Stomach (tissue), 4 donors: ENCODE data around the gene CXCL8.

Source experiments
- CTCF ChIP-seq, 7 experiments: fragments of 450-650 bp in 4 of 7; fragments of 200-600 bp in 3 of 7; sonication (generic) in 3 of 7; IDR thresholded peaks; one replicate each; pipeline ENCODE4 v1.5.1; 2016 to 2019; ENCODE audit warnings: antibody characterized with exemption in 7 of 7, control low read depth in 2 of 7, mild to moderate bottlenecking in 1 of 7
- EP300 ChIP-seq: sonication (generic); formaldehyde crosslinking; IDR thresholded peaks from one replicate; pipeline ENCODE4 v1.6.1; 2017; ENCODE audit warnings: antibody characterized with exemption
- POLR2A ChIP-seq, 4 donors: fragments of 450-650 bp; IDR thresholded peaks; one replicate each; pipeline ENCODE4 v1.6.1; 2016; ENCODE audit warnings: antibody characterized with exemption in 4 of 4, control low read depth in 2 of 4, mild to moderate bottlenecking in 1 of 4, moderate library complexity in 1 of 4

- TF ChIP-seq CTCF (IDR thresholded peaks at IDR 0.05), result no peak
- TF ChIP-seq EP300, result no peak
- TF ChIP-seq POLR2A (IDR thresholded peaks at IDR 0.05), result no peak
Observed at GRCh38 chr4:73728091-73728741, 12.2 kb upstream of the CXCL8 start.
